IPS-NIHi11 (cell line): ENCODE data around the gene CLN3.
"Not testable (repeated sequence)": the region's sequence is repeated elsewhere in the genome, so short reads cannot be mapped to it uniquely, and the experiment has no call there.

Experiments used
- DNase-seq: peaks from one replicate; pipeline ENCODE4 v3.0.0; 2012; ENCODE audit warnings: mixed read lengths, low spot score

The CLN3 gene

DNA sequence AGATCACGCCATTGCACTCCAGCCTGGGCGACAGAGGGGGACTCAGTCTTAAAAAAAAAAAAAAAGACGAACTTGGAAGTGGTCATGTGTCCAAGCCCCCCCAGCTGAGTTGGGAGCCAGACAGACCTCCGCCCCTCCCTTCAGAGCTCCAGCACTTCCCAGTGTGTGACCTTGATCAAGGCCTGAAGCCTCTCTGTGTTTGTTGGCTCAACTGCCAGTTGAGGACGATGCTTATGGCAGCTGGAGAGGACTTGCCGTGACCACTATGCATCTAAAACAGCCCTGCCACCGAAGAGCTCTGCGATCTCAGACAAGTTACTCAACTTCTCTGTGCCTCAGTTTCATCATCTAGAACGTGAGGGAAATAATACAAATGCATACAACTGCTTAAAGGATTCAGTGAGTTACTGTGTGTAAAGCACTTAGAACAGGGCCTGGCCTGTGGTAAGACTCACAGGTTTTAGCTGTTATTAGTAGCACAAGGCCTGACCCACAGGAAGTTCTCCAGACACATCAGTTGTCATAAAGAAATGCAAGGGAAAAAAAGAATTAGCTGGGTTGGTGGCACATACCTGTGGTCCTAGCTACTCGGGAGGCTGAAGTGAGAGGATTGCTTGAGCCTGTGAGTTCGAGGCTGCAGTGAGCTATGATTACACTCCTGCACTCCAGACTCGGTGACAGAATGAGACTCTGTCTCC, 21.8 kb upstream of the CLN3 start:
- DNase-seq, result no peak

DNA sequence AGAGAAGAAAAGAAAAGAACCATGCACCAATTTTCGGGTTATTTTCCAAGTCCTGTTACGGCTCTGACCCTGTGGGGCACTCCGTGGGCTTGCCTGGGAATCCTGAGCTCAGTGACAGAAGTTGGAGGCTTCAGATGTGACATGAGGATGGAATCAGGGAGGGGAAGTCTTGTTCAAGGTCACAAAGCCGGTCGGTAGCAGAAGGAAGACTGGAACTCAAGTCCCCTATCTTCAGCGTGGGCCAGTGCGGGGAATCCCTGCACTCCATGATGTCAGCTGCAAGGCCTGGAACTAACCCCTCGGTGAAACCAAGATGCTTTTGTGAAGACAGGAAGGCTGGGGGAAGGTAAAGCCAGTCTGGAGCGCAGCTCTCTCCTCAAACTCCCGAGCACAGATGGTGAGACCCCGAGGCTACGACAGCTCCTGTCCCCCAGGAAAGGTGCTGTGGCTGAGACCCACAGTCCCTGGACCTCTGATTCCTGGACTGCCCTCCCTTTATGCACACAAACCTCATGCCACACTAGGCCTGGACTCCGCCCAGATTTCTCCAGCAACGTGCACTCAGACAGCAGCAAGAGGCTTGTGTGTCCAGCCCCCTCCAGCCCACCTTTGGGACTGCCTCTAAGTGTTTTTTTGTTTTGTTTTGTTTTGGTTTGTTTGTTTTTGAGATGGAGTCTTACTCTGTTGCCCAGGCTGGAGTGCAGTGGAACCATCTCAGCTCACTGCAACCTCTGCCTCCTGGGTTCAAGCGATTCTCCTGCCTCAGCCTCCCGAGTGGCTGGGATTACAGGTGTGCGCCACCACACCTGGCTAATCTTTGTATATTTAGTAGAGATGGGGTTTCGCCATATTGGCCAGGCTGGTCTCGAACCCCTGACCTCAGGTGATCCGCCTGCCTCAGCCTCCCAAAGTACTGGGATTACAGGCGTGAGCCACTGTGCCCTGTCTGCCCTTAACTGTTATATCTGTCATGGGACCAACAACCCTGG, 20.2 kb upstream of the CLN3 start:
- DNase-seq, result no peak

DNA sequence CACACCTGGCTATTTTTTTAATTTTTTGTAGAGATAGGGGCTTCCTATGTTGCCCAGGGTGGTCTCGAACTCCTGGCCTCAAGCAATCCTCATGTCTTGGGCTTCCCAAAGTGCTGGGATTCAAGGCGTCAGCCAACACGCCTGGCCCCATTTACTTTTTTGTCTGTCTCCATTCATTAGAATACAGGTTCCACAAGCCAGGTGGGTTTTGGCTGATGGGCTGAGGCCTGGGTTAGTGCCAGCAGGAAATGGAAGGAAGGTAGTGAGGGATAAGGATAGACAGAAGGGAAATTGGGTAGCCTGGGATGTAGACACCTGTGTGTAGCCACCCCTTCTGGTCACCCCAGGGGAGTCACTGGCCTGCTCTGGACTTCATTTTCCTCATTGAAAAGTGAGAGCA, 19.2 kb upstream of the CLN3 start:
- DNase-seq, result no peak

DNA sequence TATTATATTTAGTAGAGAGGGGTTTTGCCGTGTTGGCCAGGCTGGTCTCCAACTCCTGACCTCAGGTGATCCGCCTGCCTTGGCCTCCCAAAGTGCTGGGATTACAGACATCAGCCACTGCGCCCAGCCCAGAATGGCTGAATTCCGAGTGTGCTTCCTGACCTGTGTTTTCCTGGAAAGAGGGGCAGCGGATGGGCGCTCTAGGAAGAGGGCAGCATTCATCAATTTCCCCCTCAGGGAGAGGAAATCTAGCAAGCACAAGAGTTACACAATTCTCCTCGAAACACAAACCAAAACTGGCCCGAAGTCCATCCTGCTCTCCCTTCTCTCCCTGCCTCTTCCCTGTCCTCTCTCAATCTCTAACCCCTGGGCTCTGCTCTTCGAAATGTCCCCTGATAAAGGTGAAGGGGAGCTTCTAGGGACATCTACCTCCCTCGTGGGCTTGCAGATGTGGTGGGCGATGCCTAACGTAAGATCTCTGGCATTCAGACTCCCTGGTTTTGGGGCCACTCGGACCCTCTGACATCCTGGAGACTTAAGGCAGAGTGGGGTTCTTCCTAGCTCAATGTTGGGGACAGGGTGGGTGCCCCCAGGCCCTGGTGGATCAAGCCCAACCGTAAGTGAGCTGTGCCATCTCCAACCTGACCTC, 13.7 kb upstream of the CLN3 start:
- no peak for DNase-seq

DNA sequence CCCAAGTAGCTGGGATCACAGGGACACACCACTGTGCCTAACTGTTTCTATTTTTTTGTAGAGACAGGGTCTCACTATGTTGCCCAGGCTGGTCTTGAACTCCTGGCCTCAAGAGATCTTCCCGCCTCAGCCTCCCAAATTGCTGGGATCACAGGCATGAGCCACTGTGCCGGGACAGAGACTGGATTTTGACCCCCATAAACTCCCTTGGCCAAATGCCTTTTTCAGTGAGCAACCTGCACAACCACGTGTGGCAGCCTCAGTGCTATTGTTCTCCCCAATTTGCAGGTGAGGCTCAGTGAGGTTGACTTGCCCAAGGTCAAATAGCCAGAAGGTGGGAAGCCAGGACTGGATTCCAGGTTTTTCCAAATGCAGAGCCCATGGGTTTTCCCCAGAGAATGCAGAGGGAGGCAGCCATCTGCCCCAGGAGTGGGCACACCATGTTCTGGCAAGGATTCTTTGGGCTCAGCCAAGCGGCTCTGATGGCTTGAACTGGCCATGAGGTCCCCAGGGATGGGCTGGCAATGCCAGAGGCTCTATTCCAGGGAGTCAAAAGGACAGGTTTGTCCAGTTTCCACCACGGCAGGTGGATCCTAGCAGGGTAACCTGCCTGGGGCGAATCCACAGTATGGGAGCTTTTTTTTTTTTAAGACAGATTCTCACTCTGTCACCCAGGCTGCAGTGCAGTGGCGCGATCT, 13.0 kb upstream of the CLN3 start:
- no peak for DNase-seq

DNA sequence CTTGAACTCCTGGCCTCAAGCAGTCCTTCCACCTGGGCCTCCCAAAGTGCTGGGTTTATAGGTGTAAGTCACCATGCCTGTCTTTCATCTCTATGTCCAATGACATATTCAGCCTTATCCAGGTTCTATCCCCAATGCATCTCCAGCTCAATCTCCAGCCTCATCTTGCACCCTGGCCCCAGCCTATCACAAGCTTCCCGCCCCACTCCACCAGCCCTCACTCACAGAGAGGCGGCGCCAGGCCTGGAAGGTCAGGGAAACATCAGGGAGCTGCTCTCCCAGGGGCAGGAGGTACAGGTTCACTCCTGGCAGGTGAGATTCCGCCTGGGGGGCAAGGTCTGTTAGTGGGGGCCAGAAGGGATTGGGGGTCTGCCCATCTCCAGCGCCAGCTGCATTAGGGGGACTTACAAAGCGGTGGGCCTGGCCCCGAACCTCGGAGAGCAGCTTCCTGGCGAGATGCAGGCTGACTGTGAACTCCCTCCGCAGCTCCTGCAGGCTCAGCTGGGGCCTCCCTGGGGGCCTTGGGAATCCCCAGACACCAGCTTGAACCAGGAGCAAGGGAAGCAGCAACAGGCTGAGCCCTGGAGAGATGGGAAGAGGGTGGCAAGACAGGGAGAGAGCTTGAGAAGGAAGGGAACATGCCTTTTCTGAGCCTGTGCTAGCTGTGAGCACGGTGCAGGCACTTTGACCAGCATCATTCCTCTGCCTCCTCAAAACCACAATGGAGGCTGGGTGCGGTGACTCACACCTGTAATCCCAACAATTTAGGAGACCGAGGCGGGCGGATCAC, 11.8 kb upstream of the CLN3 start:
- DNase-seq, result no peak

DNA sequence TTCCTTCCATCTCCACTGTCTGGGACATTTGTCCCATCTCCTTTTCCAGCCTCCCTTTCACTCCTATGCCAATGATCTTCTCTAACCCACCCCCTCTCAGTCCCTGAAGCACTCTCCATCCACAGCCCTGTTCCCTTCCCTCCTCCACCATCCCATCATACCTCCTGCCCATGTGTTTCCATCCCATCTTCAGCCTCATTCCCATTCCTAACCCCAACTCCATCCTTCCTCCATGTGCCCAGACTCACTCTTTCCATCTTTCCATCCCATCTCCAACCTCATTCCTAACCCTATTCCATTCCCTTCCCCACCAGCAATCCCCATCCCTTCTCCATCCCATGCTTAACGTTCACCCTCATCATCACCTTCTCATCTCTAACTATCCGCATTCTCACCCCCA, 10.4 kb upstream of the CLN3 start:
- no peak for DNase-seq

DNA sequence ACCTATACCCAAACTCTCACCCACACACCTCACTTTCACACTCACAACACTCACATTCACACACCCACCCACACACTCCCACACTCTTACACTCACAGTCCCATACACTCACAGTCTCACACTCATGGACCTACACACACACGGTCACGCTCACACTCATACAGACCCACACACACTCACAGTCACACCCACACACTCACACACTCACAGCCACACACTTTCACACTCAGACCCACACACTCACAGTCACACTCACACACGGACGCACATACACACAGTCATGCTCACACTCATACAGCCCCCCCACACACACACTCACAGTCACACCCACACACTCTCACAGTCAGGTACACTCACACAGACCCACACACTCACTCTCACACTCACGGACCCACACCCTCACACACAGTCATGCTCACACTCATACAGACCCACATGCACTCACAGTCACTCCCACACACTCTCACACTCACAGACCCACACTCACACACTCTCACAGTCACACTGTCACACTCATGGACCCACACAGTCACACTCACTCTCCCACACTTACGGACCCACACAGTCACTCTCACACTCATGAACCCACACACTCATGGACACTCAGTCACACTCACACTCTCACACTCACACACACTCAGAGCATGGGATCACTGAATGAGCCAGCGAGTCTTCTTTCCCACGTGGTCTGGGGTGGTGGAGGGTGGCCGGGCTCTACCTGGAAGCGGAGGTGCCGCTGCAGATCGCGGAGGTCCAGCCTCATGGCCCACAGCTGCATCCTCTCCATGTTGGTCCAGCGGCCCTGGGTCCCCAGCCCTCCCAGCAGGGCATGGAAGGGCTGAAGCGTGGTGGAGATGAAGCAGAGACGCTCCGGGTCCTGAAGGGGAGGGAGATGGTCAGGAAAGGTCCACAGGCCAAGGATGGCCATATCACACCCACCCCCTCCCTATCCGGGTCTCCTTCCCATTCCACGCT, 9.7 kb upstream of the CLN3 start:
- DNase-seq, result no peak

DNA sequence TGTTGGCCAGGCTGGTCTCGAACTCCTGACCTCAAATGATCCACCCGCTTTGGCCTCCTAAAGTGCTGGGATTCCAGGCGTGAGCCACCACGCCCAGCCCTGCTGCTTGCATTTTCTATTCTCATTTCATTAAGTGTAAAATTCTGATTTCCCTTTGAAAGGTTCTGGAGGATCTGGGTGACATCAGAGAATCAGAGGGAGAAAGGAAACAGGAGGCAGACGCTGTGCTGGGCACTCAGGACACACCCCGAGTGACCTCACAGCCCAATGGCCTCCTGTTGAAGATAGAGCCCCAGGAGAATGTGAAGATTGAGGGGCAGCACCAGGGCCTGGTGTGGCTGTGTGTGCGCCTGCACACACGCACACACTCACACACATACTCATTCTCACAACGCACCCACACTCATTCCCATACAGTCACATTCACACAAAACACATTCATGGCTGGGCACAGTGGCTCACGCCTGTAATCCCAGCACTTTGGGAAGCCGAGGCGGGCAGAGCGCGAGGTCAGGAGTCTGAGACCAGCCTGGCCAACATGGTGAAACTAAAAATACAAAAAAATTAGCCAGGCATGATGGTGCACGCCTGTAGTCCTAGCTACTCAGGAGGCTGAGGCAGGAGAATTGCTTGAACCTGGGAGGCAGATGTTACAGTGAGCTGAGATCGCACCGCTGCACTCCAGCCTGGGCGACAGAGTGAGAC, 8.8 kb upstream of the CLN3 start:
- not testable (repeated sequence) for DNase-seq

DNA sequence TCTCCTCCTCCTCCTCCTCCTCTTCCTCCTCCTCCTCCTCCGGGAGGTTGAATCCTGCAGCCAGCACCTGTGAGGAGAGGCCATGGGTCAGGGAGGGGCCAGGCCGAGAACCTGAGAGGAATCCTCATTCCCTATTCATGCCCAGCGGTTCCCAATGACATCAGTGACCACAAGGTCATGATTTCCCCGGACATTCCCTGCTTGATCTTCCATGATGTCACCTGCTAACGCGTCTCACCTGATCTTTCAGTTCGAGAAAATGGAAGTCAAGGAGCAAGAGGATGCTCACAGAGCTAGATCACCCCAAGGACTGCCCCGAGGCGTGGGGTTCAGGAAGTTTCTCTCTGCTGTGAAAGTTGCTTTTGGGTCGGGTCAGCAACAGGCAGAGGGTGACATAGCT, 8.0 kb upstream of the CLN3 start:
- DNase-seq, result no peak

DNA sequence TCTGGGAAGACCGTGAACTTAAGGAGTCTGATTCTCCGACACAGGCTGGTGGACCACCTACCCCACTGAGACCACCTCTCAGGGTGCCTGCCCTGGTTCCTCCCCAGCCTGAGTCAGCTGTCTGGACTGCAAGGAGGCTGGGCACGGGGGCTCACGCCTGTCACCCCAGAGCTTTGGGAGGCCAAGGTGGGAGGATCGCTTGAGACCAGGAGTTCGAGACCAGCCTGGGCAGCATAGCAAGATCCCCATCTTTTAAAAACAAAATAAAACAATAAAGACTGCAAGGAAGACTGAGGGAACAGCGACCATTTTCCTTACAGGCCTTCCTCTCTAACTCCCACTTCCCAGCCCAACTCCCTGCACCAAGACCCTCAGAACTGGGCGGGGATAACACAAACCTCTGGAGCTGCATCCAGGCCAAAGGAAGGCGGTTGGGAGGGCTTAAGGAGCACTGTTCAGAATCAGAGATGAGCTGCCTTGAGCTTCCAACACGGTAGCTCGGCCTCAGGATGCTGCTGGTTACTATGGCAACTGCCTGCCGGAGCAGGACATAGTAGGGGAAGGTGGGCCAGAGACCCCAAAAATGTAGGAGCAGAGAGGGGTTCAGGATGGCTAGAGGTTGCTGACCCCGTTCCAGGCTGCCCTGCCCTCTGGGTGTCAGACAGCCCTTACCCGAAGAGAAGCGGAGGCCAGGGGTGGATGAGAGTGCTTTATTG, 7.0 kb upstream of the CLN3 start:
- DNase-seq, result no peak

DNA sequence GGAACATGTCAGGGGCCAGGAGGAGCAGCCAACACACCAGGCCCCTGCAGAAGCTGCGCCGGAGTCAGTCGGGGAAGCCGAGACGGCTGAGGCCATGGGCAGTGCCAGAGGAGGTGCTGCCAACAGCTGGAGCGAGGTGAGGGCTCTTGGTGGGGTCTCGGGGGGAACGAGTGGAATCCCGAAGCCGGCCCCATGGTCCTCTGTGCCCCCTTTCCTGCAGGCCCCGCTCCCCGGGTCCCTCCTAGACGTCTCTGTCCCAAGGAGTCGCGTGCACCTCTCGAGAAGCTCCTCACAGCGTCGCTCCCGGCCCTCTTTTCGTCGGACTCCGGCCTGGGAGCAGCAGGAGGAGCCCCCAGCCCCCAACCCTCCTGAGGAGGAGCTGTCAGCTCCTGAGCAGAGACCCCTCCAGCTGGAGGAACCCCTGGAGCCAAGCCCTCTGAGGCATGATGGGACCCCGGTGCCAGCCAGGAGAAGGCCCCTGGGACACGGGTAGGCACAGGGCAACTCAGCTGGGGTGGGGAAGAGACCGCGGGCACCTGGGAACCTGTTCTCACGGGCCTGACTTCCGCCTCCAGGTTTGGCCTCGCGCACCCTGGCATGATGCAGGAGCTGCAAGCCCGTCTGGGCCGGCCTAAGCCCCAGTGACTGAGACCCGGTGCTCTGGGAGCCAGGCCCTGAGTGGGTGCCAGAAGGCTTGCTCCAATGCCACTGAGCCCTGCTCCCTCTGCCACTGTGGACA, 6.2 kb upstream of the CLN3 start:
- no peak for DNase-seq

DNA sequence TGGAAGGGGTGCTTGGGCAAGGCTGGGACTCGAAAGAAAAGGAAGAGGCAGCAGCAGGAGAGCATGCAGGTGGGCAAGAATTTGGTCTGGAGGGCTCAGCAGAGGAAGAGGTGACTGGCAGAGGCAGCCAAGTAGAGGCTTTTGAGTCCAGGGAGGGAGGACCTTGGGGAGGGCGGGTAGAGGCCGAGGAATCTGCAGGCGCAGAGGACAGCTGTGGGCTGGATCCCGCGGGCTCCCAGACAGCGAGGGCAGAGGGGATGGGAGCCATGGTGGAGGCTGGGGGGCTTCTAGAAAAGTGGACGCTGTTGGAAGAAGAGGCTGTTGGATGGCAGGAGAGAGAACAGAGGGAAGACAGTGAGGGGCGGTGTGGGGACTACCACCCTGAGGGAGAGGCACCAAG, 5.5 kb upstream of the CLN3 start:
- no peak for DNase-seq

DNA sequence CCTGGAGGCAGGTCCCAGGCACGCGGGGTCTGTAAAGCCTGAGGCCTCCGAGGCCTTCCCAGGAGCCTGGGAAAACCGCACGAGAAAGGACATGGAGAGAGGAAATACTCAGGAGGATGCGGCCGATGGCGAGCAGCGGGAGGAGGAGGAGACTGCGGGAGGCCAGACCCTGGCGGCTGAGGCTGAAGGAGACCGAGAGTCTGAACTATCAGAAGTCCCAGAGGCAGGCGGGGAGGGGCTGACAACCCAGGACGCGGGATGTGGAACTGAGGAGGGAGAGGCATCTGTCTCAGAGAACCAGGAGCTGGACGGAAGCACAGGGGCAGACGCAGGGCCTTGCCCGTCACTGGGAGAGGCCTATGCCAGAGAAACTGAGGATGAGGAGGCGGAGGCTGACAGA, 5.0 kb upstream of the CLN3 start:
- no peak for DNase-seq

DNA sequence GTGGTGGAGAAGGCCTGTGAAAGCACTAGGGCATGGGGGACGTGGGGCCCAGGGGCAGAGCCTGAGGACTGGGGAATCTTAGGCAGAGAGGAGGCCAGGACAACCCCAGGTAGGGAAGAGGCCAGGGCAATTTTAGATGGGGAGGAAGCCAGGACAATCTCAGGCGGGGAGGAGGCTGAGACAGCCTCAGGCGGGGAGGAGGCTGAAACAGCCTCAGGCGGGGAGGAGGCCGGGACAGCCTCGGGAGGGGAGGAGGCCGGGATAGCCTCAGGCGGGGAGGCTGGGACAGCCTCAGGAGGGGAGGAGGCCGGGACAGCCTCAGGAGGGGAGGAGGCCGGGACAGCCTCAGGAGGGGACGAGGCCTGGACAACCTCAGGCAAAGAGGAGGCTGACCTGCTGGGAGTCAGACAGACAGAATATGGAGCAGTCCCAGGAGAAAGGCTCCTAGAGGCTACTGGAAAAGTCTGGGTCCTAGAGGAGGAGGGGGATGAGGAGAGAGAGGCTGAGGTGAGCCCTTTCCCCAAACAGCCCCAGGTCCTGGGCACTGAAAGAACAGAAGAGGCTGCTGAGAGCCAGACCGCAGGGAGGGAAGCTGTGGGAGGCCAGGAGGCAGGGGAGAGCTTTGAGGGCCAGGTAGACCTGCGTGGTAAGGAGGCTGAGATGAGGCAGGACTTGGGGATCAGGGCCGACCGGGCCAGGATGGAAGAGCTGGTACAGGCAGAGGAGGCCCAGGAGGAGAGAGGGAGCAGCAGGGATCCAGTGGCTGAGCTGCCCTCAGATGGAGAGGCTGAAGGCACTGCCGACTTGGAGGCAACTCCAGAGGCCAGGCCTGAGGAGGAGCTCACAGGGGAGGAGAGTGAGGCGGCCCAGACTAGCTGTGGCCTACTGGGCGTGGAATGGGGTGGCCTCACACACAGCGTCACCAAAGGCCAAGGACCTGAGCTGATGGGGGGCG, 4.2 kb upstream of the CLN3 start:
- DNase-seq, result no peak

DNA sequence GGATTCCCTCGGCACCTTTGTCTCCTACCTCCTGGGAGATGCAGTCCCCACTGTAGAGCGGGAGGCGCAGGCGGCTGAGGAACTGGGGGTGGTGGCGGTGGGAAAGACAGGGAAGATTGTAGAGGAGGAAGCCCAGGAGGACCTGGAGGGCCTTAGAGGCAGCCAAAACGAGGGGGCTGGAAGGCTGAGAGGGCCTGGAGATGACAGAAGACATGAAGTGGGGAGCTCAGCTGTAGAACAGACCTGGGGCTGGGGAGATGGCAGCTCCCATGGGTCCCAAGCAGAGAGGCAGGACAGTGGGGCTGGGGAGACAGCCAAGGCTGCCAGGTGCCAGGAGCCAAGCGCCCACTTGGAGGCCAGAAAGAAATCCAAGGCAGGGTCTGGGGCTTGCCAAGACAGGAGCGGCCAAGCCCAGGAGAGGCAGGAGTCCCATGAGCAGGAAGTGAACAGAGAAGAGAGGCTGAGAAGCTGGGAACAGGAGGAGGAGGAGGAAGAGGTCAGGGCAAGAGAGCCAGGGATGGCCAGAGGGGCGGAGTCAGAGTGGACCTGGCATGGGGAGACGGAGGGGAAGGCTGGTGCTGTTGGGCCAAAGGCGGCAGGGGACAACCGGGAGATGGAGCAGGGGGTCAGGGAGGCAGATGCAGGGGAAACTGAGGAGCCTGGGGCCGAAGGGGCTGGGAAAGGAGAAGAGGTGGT, 3.4 kb upstream of the CLN3 start:
- DNase-seq, result no peak
